ENCODE results near the gene CNOT1. TPM values are rescaled to one million over a fixed set of nuclear protein-coding genes. Genes with fewer than 3 reads are reported as not detected.
A peak's percentile ranks its signal among the peaks of the same experiment; 100 is the strongest.
"Not testable (repeated sequence)": the region's sequence is repeated elsewhere in the genome, so short reads cannot be mapped to it uniquely, and the experiment has no call there.

The CNOT1 gene
- total RNA-seq, 4 donors from 2014 or later, result 69.4 to 173 (median 151) TPM

- no peaks in the 10 kb centered on the region for H3K9me3 ChIP-seq
- no peak for TF ChIP-seq POLR2A (IDR thresholded peaks at IDR 0.05)
- no peak for TF ChIP-seq CTCF (IDR thresholded peaks at IDR 0.05)
- no peaks in the 10 kb centered on the region for H3K36me3 ChIP-seq
- DNase-seq, result no peak
- no peaks in the 10 kb centered on the region for H3K27me3 ChIP-seq
- H3K4me3 ChIP-seq, result no peak overlapping the region
- intact Hi-C loops (cut with DNase I; ENCODE audit: low total_unique reads), result no loop called here
- no peak overlapping the region for H3K27ac ChIP-seq
- H3K4me1 ChIP-seq, result no peaks in the 10 kb centered on the region
These were observed 35.6 kb upstream of the CNOT1 start for GRCh38 chr16:58665200-58665599.

DNA sequence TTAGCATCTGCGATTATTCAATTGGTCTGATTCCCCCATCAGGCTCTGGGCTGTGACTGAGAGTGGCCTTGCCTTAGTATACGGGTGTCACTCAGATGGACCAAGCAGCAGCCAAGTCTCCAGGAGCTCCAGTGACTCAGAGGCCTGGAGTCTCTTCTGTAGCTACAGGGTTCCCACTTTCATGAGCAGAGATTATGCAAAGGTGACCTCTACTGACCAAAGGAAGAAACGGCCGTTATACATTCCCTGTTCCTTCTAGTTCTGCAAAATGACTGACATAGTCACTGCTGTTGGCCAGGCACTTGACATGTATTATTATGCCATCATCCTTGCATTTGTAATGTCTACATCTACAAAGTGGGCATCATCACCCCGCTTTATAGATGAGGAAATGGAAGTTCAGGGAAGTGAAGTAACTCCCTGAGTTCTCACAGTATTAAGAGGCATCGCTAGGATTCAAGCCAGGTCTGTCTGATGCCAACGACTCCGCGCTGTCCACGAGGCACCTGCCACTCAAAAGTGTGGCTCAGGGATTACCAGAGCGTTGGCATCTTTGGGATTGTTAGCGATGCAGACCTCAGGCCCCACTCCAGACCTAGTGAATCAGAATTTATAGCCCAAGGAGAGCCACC, 31.7 kb upstream of the CNOT1 start:
- Histone ChIP-seq H3K27ac (no peak overlapping the region), H3K27me3 (no peaks in the 10 kb centered on the region), H3K4me1 (no peaks in the 10 kb centered on the region), H3K4me3 (no peak overlapping the region), H3K9me3 (no peaks in the 10 kb centered on the region), H3K36me3 (no peaks in the 10 kb centered on the region)
- peak; percentile 28 to 38 for DNase-seq
- peak; percentile 38 to 48 (median 44) for TF ChIP-seq CTCF (IDR thresholded peaks at IDR 0.05)
- TF ChIP-seq POLR2A (IDR thresholded peaks at IDR 0.05), result no peak
- intact Hi-C loops (cut with DNase I; ENCODE audit: low total_unique reads), result no loop called here

- not testable (repeated sequence) for H3K27ac ChIP-seq, H3K9me3 ChIP-seq, H3K4me3 ChIP-seq, H3K27me3 ChIP-seq, H3K36me3 ChIP-seq, H3K4me1 ChIP-seq, DNase-seq
- intact Hi-C loops (cut with DNase I; ENCODE audit: low total_unique reads), result loop anchor here (10.0 kb wide), 1 partner anchor 325 kb away; no protein-coding TSS in a partner anchor
These were observed 30.3 kb upstream of the CNOT1 start for GRCh38 chr16:58659911-58660310.

DNA sequence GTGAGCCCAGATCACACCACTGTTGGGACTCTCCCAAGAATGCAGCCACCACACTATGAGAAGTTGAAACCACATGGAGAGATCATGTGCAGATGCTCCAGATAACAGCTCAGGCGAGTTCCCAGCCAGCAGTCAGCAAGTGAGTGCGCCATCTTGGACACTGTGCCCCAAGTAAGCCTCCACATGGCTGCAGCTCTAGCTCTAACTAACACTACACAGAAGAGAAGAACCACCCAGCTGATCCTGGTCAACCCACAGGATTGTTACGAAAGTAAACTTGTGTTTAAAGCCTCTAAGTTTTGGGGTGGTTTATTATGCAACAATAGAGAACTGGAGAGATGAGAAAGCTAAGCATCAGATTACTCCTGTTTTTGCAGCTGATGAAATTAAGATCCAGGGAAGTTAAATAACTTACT, 29.2 kb upstream of the CNOT1 start:
- Histone ChIP-seq H3K4me1 (no peaks in the 10 kb centered on the region), H3K27ac (no peak overlapping the region), H3K27me3 (no peaks in the 10 kb centered on the region), H3K36me3 (no peaks in the 10 kb centered on the region), H3K4me3 (no peak overlapping the region), H3K9me3 (no peaks in the 10 kb centered on the region)
- no peak for TF ChIP-seq CTCF (IDR thresholded peaks at IDR 0.05)
- intact Hi-C loops (cut with DNase I; ENCODE audit: low total_unique reads), result loop anchor here (10.0 kb wide), 1 partner anchor 324 kb away; no protein-coding TSS in a partner anchor
- DNase-seq, result no peak

DNA sequence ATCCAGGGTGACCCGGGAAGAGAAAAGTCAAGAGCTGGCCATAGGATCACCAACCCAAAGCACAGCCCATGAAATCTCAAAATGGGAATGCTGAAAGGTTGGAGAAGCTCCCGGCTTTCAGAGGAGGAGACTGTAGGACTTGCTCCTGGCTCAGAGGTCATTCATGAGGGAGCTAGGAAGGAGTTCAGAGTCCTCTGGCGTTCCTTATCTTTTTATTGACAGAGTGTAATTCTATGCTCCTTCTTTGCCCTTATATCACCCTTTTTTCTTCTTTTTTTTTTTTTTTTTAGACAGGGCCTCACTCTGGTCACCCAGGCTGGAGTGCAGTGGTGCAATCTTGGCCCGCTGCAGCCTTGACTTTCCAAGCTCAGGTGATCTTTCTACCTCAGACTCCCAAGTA, 27.3 kb upstream of the CNOT1 start:
- no peak for DNase-seq
- H3K4me1 ChIP-seq, result no peaks in the 10 kb centered on the region
- H3K36me3 ChIP-seq, result no peaks in the 10 kb centered on the region
- no peak for TF ChIP-seq CTCF (IDR thresholded peaks at IDR 0.05)
- no peak for TF ChIP-seq POLR2A (IDR thresholded peaks at IDR 0.05)
- intact Hi-C loops (cut with DNase I; ENCODE audit: low total_unique reads), result loop anchor here (10.0 kb wide), 1 partner anchor 322 kb away; no protein-coding TSS in a partner anchor
- H3K4me3 ChIP-seq, result no peak overlapping the region
- no peaks in the 10 kb centered on the region for H3K9me3 ChIP-seq
- no peak overlapping the region for H3K27ac ChIP-seq
- H3K27me3 ChIP-seq, result no peaks in the 10 kb centered on the region
